Measurements from ENCODE around the gene ZNF215. TPM values are rescaled to one million over a fixed set of nuclear protein-coding genes. Genes with fewer than 3 reads are reported as not detected.
"Not testable (repeated sequence)": the region's sequence is repeated elsewhere in the genome, so short reads cannot be mapped to it uniquely, and the experiment has no call there.

ZNF215 gene
- total and polyA plus RNA-seq, 2 experiments from 2014 or later, result 17.3 to 20.8 TPM

DNA sequence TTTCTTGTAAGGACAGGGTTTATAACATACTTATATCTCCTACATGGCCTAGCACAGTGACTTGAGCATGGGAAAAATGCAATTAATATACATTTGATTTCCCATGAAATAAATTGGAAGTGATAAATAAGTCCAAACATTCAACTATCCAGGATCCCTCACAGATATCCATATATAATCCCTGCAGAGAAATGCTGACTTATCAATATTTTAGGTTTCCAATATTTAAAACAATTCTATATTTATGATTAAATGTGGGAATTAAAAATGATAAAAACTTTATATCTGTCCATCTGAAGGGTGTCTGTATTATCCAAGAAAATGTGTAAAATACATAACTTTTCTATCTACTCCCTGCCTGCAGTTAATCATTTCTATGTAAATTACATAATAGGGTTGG lies 43.5 kb upstream of the ZNF215 start:
- Mint-ChIP-seq H3K27ac (no peak overlapping the region), H3K27me3 (ENCODE audit: insufficient read depth, low read depth, poor library complexity) (no peaks in the 10 kb centered on the region), H3K4me1 (no peaks in the 10 kb centered on the region), H3K9me3 (no peaks in the 10 kb centered on the region; the same call in 1 of the 3 replicates), H3K4me3 (no peak overlapping the region), H3K36me3 (ENCODE audit: low read depth) (no peaks in the 10 kb centered on the region)
- H3K4me1 ChIP-seq (ENCODE audit: insufficient read depth), result peaks cover 4% of the 10 kb centered on the region; the same call in 1 of the 2 replicates
- H3K36me3 ChIP-seq (ENCODE audit: insufficient read depth), result no peaks in the 10 kb centered on the region
- no peak overlapping the region for H3K4me3 ChIP-seq
- no peaks in the 10 kb centered on the region for H3K9me2 ChIP-seq (ENCODE audit: insufficient read depth)
- DNase-seq (ENCODE audit: low spot score) (no peak), ATAC-seq (no peak)
- H3K4me2 ChIP-seq, result no peak overlapping the region
- H3K79me2 ChIP-seq (replicated peaks; ENCODE audit: insufficient read depth), result no peaks in the 10 kb centered on the region
- TF ChIP-seq ZNF114 (CRISPR knock-in tag; IDR thresholded peaks at IDR 0.05) (no peak), ZNF331 (CRISPR knock-in tag; IDR thresholded peaks at IDR 0.05; ENCODE audit: low read depth) (no peak), STAT1 (IDR thresholded peaks at IDR 0.05; ENCODE audit: unreplicated experiment) (no peak), EZH2phosphoT487 (IDR thresholded peaks at IDR 0.05; ENCODE audit: unreplicated experiment) (no peak), JUNB (IDR thresholded peaks at IDR 0.05; ENCODE audit: unreplicated experiment) (no peak), EZH2 (IDR thresholded peaks at IDR 0.05; ENCODE audit: low read depth, unreplicated experiment) (no peak), NANOG (IDR thresholded peaks at IDR 0.05; ENCODE audit: borderline replicate concordance) (no peak)
- TF ChIP-seq, protein P1, sequence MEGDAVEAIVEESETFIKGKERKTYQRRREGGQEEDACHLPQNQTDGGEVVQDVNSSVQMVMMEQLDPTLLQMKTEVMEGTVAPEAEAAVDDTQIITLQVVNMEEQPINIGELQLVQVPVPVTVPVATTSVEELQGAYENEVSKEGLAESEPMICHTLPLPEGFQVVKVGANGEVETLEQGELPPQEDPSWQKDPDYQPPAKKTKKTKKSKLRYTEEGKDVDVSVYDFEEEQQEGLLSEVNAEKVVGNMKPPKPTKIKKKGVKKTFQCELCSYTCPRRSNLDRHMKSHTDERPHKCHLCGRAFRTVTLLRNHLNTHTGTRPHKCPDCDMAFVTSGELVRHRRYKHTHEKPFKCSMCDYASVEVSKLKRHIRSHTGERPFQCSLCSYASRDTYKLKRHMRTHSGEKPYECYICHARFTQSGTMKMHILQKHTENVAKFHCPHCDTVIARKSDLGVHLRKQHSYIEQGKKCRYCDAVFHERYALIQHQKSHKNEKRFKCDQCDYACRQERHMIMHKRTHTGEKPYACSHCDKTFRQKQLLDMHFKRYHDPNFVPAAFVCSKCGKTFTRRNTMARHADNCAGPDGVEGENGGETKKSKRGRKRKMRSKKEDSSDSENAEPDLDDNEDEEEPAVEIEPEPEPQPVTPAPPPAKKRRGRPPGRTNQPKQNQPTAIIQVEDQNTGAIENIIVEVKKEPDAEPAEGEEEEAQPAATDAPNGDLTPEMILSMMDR (conservative IDR thresholded peaks at IDR 0.05; ENCODE audit: low read depth in 2 of 2), result no peak
- TF ChIP-seq, protein P2, sequence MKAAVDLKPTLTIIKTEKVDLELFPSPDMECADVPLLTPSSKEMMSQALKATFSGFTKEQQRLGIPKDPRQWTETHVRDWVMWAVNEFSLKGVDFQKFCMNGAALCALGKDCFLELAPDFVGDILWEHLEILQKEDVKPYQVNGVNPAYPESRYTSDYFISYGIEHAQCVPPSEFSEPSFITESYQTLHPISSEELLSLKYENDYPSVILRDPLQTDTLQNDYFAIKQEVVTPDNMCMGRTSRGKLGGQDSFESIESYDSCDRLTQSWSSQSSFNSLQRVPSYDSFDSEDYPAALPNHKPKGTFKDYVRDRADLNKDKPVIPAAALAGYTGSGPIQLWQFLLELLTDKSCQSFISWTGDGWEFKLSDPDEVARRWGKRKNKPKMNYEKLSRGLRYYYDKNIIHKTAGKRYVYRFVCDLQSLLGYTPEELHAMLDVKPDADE (IDR thresholded peaks at IDR 0.05), result no peak
- TF ChIP-seq, protein P3, sequence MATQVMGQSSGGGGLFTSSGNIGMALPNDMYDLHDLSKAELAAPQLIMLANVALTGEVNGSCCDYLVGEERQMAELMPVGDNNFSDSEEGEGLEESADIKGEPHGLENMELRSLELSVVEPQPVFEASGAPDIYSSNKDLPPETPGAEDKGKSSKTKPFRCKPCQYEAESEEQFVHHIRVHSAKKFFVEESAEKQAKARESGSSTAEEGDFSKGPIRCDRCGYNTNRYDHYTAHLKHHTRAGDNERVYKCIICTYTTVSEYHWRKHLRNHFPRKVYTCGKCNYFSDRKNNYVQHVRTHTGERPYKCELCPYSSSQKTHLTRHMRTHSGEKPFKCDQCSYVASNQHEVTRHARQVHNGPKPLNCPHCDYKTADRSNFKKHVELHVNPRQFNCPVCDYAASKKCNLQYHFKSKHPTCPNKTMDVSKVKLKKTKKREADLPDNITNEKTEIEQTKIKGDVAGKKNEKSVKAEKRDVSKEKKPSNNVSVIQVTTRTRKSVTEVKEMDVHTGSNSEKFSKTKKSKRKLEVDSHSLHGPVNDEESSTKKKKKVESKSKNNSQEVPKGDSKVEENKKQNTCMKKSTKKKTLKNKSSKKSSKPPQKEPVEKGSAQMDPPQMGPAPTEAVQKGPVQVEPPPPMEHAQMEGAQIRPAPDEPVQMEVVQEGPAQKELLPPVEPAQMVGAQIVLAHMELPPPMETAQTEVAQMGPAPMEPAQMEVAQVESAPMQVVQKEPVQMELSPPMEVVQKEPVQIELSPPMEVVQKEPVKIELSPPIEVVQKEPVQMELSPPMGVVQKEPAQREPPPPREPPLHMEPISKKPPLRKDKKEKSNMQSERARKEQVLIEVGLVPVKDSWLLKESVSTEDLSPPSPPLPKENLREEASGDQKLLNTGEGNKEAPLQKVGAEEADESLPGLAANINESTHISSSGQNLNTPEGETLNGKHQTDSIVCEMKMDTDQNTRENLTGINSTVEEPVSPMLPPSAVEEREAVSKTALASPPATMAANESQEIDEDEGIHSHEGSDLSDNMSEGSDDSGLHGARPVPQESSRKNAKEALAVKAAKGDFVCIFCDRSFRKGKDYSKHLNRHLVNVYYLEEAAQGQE (IDR thresholded peaks at IDR 0.05; ENCODE audit: unreplicated experiment), result no peak
- H3F3A ChIP-seq (replicated peaks; ENCODE audit: low read depth), result no peaks in the 10 kb centered on the region
- H4K20me1 ChIP-seq (replicated peaks; ENCODE audit: insufficient read depth), result no peaks in the 10 kb centered on the region
- no peaks in the 10 kb centered on the region for H3K27me3 ChIP-seq (ENCODE audit: insufficient read depth)
- H2AFZ ChIP-seq, result no peak overlapping the region
- H3K27ac ChIP-seq (ENCODE audit: low read depth), result no peak overlapping the region

DNA sequence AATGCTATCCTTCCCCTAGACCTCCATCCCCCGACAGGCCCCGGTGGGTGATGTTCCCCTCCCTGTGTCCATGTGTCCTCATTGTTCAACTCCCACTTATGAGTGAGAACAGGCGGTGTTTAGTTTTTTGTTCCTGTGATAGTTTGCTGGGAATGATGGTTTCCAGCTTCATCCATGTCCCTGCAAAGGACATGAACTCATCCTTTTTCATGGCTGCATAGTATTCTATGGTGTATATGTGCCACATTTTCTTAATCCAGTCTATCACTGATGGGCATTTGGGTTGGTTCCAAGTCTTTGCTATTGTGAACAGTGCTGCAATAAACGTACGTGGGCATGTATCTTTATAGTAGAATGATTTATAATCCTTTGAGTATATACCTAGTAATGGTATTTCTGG lies 38.5 kb upstream of the ZNF215 start:
- not testable (repeated sequence) for H3K4me1 ChIP-seq (ENCODE audit: insufficient read depth); H3K9me2 ChIP-seq (ENCODE audit: insufficient read depth); H3K36me3 Mint-ChIP-seq (ENCODE audit: low read depth); H3K79me2 ChIP-seq (replicated peaks; ENCODE audit: insufficient read depth); H3K27ac ChIP-seq (ENCODE audit: low read depth); ATAC-seq; DNase-seq (ENCODE audit: low spot score); H3K36me3 ChIP-seq (ENCODE audit: insufficient read depth); H3K4me3 Mint-ChIP-seq; H3K27ac Mint-ChIP-seq; H3K4me3 ChIP-seq; H3F3A ChIP-seq (replicated peaks; ENCODE audit: low read depth); H4K20me1 ChIP-seq (replicated peaks; ENCODE audit: insufficient read depth); H3K4me2 ChIP-seq; H3K4me1 Mint-ChIP-seq; H3K27me3 Mint-ChIP-seq (ENCODE audit: insufficient read depth, low read depth, poor library complexity); H3K9me3 Mint-ChIP-seq; H3K27me3 ChIP-seq (ENCODE audit: insufficient read depth); H2AFZ ChIP-seq
